Coronary artery (tissue), 2 donors: ENCODE data around the gene TIMELESS.

ENCODE experiments used
- DNase-seq: peaks from one replicate; pipeline ENCODE4 v3.0.0-alpha.2; 2017; ENCODE audit warnings: low spot score
- H3K27ac ChIP-seq, 2 donors: fragments of 200-600 bp; sonication (generic); one replicate each; pipeline ENCODE4 v1.5.1; 2016 to 2019
- H3K4me3 ChIP-seq: fragments of 200-600 bp; sonication (generic); 2 replicates; pipeline ENCODE4 v1.5.1; 2016; ENCODE audit warnings: mild to moderate bottlenecking, moderate library complexity
- TF ChIP-seq, protein P1 (sequence below): fragments of 200-600 bp; sonication (generic); IDR thresholded peaks from one replicate; pipeline ENCODE4 v1.5.1; 2019; ENCODE audit warnings: antibody characterized with exemption

Gene TIMELESS

DNA sequence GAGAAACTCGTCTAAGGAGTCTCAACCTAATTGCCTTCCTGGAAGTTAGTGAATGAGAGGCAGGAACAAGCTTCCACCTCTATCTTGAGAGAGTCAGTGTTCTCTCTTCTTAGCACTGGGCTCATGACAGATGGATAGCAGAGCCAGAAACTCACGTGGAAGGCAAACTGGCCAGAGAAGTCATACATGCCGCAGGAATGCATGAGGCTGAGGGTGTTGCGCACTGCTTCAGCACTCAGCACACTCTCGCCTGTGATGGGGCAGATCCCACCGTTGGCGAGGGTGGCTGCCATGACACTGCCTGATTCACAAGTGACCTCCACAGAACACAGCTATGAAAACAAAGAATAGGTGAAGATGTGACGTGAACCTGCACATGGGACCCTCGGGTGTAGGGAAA is 25.2 kb upstream of the TIMELESS start:
- TF ChIP-seq, protein P1, sequence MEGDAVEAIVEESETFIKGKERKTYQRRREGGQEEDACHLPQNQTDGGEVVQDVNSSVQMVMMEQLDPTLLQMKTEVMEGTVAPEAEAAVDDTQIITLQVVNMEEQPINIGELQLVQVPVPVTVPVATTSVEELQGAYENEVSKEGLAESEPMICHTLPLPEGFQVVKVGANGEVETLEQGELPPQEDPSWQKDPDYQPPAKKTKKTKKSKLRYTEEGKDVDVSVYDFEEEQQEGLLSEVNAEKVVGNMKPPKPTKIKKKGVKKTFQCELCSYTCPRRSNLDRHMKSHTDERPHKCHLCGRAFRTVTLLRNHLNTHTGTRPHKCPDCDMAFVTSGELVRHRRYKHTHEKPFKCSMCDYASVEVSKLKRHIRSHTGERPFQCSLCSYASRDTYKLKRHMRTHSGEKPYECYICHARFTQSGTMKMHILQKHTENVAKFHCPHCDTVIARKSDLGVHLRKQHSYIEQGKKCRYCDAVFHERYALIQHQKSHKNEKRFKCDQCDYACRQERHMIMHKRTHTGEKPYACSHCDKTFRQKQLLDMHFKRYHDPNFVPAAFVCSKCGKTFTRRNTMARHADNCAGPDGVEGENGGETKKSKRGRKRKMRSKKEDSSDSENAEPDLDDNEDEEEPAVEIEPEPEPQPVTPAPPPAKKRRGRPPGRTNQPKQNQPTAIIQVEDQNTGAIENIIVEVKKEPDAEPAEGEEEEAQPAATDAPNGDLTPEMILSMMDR = no peak
- DNase-seq = no peak
- no peak overlapping the region for H3K4me3 ChIP-seq
- H3K27ac ChIP-seq = no peak overlapping the region

DNA sequence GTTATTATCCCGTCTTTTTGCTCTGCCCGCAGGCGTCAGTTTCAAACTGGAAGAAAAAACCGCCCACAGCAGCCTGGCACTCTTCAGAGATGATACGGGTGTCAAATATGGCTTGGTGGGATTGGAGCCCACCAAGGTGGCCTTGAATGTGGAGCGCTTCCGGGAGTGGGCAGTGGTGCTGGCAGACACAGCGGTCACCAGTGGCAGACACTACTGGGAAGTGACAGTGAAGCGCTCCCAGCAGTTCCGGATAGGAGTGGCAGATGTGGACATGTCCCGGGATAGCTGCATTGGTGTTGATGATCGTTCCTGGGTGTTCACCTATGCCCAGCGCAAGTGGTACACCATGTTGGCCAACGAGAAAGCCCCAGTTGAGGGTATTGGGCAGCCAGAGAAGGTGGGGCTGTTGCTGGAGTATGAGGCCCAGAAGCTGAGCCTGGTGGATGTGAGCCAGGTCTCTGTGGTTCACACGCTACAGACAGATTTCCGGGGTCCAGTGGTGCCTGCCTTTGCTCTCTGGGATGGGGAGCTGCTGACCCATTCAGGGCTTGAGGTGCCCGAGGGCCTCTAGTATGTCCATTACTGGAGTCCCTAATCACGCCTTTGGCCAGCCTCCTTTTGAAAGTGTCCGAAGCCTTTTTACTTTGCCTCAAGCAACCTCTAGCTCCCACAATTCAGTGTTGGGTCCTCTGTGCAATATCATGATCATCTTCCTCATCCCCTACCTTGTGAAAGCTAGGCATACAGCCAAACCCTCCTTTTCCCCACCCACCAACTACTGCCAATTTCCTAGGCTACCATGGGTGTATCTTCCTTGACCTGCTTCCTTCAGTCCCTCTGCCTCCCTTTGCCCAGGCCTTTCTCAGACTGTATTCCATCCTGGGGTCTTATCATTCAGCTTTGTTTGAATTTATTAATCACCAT is 20.0 kb upstream of the TIMELESS start:
- DNase-seq = no peak
- TF ChIP-seq, protein P1 = no peak
- Histone ChIP-seq H3K27ac (peak overlapping the region; percentile 73), H3K4me3 (peak overlapping the region; percentile 70)

DNA sequence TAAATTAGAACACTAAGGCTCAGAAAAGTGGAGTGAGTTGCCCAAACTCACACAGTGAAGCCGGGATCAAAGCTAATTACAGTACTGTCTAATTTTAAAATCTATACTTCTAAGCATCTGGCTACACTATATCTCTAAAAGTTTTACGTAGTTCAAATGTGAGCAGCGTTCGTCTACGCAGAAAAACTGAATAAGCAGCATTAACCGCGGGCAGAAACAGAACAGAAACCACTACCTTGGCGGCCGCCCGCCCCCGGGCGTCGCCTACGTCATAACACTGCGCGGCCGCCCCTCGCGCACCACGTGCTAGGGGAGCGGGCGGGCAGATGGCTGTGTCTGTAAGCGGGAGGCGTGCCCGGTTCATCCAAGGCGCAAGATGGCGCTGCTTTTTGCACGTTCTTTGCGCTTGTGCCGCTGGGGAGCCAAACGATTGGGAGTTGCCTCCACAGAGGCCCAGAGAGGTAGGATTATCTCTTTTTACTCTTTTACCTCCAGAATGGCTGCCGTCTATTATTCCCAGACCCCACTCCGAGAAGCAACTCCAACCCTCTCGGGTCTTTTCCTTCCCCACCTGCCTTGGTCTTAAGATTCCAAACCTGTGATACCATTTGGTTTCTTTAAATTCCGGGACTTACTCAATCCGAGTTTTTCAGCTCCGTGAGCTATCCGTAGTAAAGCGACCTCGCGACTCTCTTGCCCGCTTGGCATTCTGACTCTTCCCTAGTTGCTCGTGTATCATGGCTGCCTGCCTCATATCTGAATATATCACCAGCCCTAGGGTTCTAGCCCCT is 19.2 kb upstream of the TIMELESS start, which contains the start of gene SPRYD4:
SPRYD4 (plus strand) TSS at position 363 of the 791 bp plus-strand sequence; CDS start at position 377, 14 bp downstream.
- DNase-seq = peak; percentile 92
- TF ChIP-seq, protein P1 = no peak
- Histone ChIP-seq H3K4me3 (peak within 1 kb of the TSS; percentile 70), H3K27ac (peak within 1 kb of the TSS; percentile 73)

DNA sequence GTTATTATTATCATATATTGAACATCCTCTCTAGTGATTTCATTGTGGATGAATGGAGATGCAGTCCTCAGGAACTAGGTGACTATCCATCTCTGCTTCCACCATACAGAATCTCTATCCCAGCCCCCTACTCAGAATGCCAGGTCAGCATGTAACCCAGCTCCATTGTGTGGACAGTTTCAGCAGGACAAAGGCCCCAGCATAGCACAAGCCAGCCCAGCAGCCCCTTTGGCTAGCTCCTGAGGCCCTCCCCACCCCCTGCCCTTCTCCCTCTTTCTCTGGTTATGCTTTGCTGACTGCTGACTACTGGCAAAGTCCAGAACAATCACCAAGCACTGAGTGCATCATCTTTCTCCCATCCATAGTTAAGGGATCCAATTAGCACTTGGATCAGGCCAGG is 13.3 kb upstream of the TIMELESS start:
- TF ChIP-seq, protein P1 = no peak
- Histone ChIP-seq H3K4me3 (no peak overlapping the region), H3K27ac (no peak overlapping the region)
- no peak for DNase-seq

DNA sequence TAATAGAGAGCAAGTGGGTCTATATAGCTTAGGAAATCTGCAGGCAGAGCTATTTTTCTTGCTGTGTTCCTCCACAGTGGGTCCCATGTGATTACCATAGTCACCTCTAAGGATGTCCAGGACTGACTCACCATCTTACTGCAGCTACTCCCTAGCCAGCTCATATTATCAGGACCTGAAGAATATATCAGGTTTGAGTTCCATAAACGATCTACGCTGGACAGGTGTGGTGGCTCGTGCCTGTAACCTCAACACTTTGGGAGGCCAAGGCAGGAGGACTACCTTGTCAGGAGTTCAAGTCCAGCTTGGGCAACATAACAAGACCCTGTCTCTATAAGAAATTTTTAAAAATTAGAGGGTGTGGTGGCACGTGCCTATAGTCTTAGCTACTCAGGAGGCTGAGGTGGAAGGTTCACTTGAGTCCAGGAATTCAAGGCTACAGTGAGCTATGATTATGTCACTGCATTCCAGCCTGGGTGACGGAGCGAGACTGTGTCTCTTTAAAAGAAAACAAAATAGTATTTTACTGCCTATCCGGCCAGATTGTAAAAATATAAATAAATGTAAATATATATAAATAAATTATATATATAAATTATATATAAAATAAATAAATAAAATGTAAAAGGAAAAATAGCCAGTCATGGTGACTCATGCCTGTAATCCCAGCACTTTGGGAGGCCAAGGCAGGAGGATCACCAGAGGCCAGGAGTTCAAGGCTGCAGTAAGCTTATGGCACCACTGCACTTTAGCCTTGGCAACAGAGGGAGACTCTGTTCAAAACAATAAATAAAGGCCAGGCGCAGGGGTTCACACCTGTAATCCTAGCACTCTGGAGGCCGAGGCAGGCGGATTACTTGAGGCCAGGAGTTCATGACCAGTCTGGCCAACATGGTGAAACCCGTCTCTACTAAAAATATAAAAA is 12.3 kb upstream of the TIMELESS start:
- Histone ChIP-seq H3K4me3 (no peak overlapping the region), H3K27ac (no peak overlapping the region)
- no peak for DNase-seq
- TF ChIP-seq, protein P1 = no peak

DNA sequence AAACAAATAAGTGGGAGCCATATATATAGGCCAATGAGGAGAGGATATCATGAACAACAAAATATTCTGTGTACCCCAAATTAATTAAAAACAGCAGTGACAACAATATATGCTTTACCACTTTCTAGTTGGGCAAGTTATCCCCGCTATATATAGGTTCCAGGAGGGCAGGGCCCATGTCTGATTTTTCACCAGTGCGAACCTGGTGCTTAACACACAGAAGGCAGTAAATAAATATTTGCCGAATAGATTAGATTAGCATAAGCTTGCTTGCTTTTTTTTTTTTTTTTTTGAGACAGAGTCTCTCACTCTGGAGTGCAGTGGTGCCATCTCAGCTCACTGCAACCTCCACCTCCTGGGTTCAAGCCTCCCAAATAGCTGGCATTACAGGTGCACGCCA is 8.6 kb upstream of the TIMELESS start:
- H3K4me3 ChIP-seq = no peak overlapping the region
- no peak for DNase-seq
- TF ChIP-seq, protein P1 = no peak
- no peak overlapping the region for H3K27ac ChIP-seq
